Measurements from ENCODE around the gene POGK.

POGK gene

GRCh38 chr1:166882893-166883292 is 43.6 kb downstream of the POGK start:
- Histone ChIP-seq H3K4me3 (ENCODE audit: low read depth, low read length) (no peak overlapping the region), H3K9me3 (ENCODE audit: control insufficient read depth, insufficient read depth, low read depth, low read length) (no peaks in the 10 kb centered on the region), H3K36me3 (ENCODE audit: control insufficient read depth in 2 of 2, insufficient read depth in 1 of 2, low read length in 2 of 2) (no peaks in the 10 kb centered on the region), H3K27ac (ENCODE audit: extremely low read depth, low read depth, low read length) (no peak overlapping the region), H3K4me1 (ENCODE audit: control insufficient read depth, insufficient read depth, low read length) (no peaks in the 10 kb centered on the region)
- ChIA-PET CTCF (interaction anchor here (0.8 to 2.1 kb wide), 3 partner anchors 23 to 175 kb away, joined by 4 to 21 read pairs (median 4); no protein-coding TSS in a partner anchor), POLR2A (no interaction called here)
- no peak for TF ChIP-seq ZNF214 (tag by site-specific recombination; IDR thresholded peaks at IDR 0.05; ENCODE audit: borderline replicate concordance)
- no peak for TF ChIP-seq IKZF3 (tag by site-specific recombination; IDR thresholded peaks at IDR 0.05)
- TF ChIP-seq ZNF302 (tag by site-specific recombination; IDR thresholded peaks at IDR 0.05; ENCODE audit: low read depth) = no peak
- TF ChIP-seq ZNF624 (tag by site-specific recombination; IDR thresholded peaks at IDR 0.05) = no peak
- no peak for TF ChIP-seq ZNF324 (tag by site-specific recombination; IDR thresholded peaks at IDR 0.05)
- no peak for TF ChIP-seq ZNF621 (tag by site-specific recombination; IDR thresholded peaks at IDR 0.05)
- TF ChIP-seq ZNF776 (tag by site-specific recombination; IDR thresholded peaks at IDR 0.05; ENCODE audit: borderline replicate concordance) = no peak
- no peak for TF ChIP-seq ZNF221 (tag by site-specific recombination; IDR thresholded peaks at IDR 0.05; ENCODE audit: borderline replicate concordance)
- TF ChIP-seq PATZ1 (tag by site-specific recombination; IDR thresholded peaks at IDR 0.05) = no peak
- no peak for TF ChIP-seq ELK4 (IDR thresholded peaks at IDR 0.05; ENCODE audit: borderline replicate concordance, low read depth, low read length)
- no peak for TF ChIP-seq ZNF626 (tag by site-specific recombination; IDR thresholded peaks at IDR 0.05)
- no peak for TF ChIP-seq SCRT2 (tag by site-specific recombination; IDR thresholded peaks at IDR 0.05)
- no peak for TF ChIP-seq ZNF791 (tag by site-specific recombination; IDR thresholded peaks at IDR 0.05)
- no peak for TF ChIP-seq ATF2 (tag by site-specific recombination; IDR thresholded peaks at IDR 0.05; ENCODE audit: low read depth)
- TF ChIP-seq ZFP41 (tag by site-specific recombination; IDR thresholded peaks at IDR 0.05; ENCODE audit: borderline replicate concordance) = no peak
- no peak for TF ChIP-seq ZNF585B (tag by site-specific recombination; IDR thresholded peaks at IDR 0.05)
- TF ChIP-seq ZNF157 (tag by site-specific recombination; IDR thresholded peaks at IDR 0.05) = no peak
- TF ChIP-seq ZBTB26 (tag by site-specific recombination; optimal IDR thresholded peaks at IDR 0.05) = no peak
- no peak for TF ChIP-seq ZNF121 (tag by site-specific recombination; IDR thresholded peaks at IDR 0.05)
- TF ChIP-seq SCRT1 (tag by site-specific recombination; IDR thresholded peaks at IDR 0.05; ENCODE audit: borderline replicate concordance) = no peak

GRCh38 chr1:166884040-166884642 is 44.9 kb downstream of the POGK start:
- Histone ChIP-seq H3K36me3 (ENCODE audit: control insufficient read depth in 2 of 2, insufficient read depth in 1 of 2, low read length in 2 of 2) (no peaks in the 10 kb centered on the region), H3K9me3 (ENCODE audit: control insufficient read depth, insufficient read depth, low read depth, low read length) (no peaks in the 10 kb centered on the region), H3K4me1 (ENCODE audit: control insufficient read depth, insufficient read depth, low read length) (no peaks in the 10 kb centered on the region), H3K27ac (ENCODE audit: extremely low read depth, low read depth, low read length) (no peak overlapping the region), H3K4me3 (ENCODE audit: low read depth, low read length) (no peak overlapping the region)
- ChIA-PET POLR2A (no interaction called here), CTCF (interaction anchor here (0.6 to 2.1 kb wide), 3 partner anchors 26 to 174 kb away, joined by 3 to 21 read pairs (median 4); no protein-coding TSS in a partner anchor)
- TF ChIP-seq MZF1 (tag by site-specific recombination; IDR thresholded peaks at IDR 0.05; ENCODE audit: borderline replicate concordance) (no peak), HIC1 (tag by site-specific recombination; IDR thresholded peaks at IDR 0.05) (no peak), ZBTB10 (tag by site-specific recombination; IDR thresholded peaks at IDR 0.05) (no peak), KLF16 (tag by site-specific recombination; IDR thresholded peaks at IDR 0.05) (no peak)

Data from HEK293 (cell line).